Measurements from ENCODE around the gene PTPN23.

Gene PTPN23

GRCh38 chr3:47412842-47413520 is 32.2 kb downstream of the PTPN23 start:
- H3K27ac ChIP-seq (ENCODE audit: low read depth, low read length) = no peak overlapping the region
- no peak overlapping the region for H3K4me3 ChIP-seq (ENCODE audit: low read depth, low read length)
- H3K4me1 ChIP-seq (ENCODE audit: control insufficient read depth, insufficient read depth, low read length) = no peaks in the 10 kb centered on the region
- H3K36me3 ChIP-seq (ENCODE audit: control insufficient read depth, insufficient read depth, low read length) = peaks cover 83% of the 10 kb centered on the region
- H3K27me3 ChIP-seq (ENCODE audit: control insufficient read depth, insufficient read depth, low read length) = no peaks in the 10 kb centered on the region
- H3K9ac ChIP-seq (ENCODE audit: low read length) = no peak overlapping the region
- no peaks in the 10 kb centered on the region for H3K9me3 ChIP-seq (ENCODE audit: control insufficient read depth, insufficient read depth, low read depth, low read length)

- peaks cover 82% of the 10 kb centered on the region for H3K36me3 ChIP-seq (ENCODE audit: control insufficient read depth, insufficient read depth, low read length)
- no peaks in the 10 kb centered on the region for H3K4me1 ChIP-seq (ENCODE audit: control insufficient read depth, insufficient read depth, low read length)
- no peak overlapping the region for H3K4me3 ChIP-seq (ENCODE audit: low read depth, low read length)
- H3K9me3 ChIP-seq (ENCODE audit: control insufficient read depth, insufficient read depth, low read depth, low read length) = no peaks in the 10 kb centered on the region
- H3K27me3 ChIP-seq (ENCODE audit: control insufficient read depth, insufficient read depth, low read length) = no peaks in the 10 kb centered on the region
- H3K9ac ChIP-seq (ENCODE audit: low read length) = no peak overlapping the region
- no peak overlapping the region for H3K27ac ChIP-seq (ENCODE audit: low read depth, low read length)
These were observed 32.9 kb downstream of the PTPN23 start for GRCh38 chr3:47413751-47414150.

- Histone ChIP-seq H3K4me1 (ENCODE audit: control insufficient read depth, insufficient read depth, low read length) (no peaks in the 10 kb centered on the region), H3K36me3 (ENCODE audit: control insufficient read depth, insufficient read depth, low read length) (peaks cover 82% of the 10 kb centered on the region), H3K27me3 (ENCODE audit: control insufficient read depth, insufficient read depth, low read length) (no peaks in the 10 kb centered on the region), H3K27ac (ENCODE audit: low read depth, low read length) (no peak overlapping the region), H3K4me3 (ENCODE audit: low read depth, low read length) (no peak overlapping the region), H3K9me3 (ENCODE audit: control insufficient read depth, insufficient read depth, low read depth, low read length) (no peaks in the 10 kb centered on the region), H3K9ac (ENCODE audit: low read length) (no peak overlapping the region)
These were observed 33.3 kb downstream of the PTPN23 start for GRCh38 chr3:47414161-47414564.

GRCh38 chr3:47414666-47415587 is 34.1 kb downstream of the PTPN23 start:
- Histone ChIP-seq H3K9ac (ENCODE audit: low read length) (no peak overlapping the region), H3K4me1 (ENCODE audit: control insufficient read depth, insufficient read depth, low read length) (no peaks in the 10 kb centered on the region), H3K27me3 (ENCODE audit: control insufficient read depth, insufficient read depth, low read length) (no peaks in the 10 kb centered on the region), H3K36me3 (ENCODE audit: control insufficient read depth, insufficient read depth, low read length) (peaks cover 82% of the 10 kb centered on the region), H3K9me3 (ENCODE audit: control insufficient read depth, insufficient read depth, low read depth, low read length) (no peaks in the 10 kb centered on the region), H3K4me3 (ENCODE audit: low read depth, low read length) (no peak overlapping the region), H3K27ac (ENCODE audit: low read depth, low read length) (no peak overlapping the region)

- no peak overlapping the region for H3K4me3 ChIP-seq (ENCODE audit: low read depth, low read length)
- H3K9me3 ChIP-seq (ENCODE audit: control insufficient read depth, insufficient read depth, low read depth, low read length) = no peaks in the 10 kb centered on the region
- no peak overlapping the region for H3K9ac ChIP-seq (ENCODE audit: low read length)
- peaks cover 87% of the 10 kb centered on the region for H3K36me3 ChIP-seq (ENCODE audit: control insufficient read depth, insufficient read depth, low read length)
- H3K27me3 ChIP-seq (ENCODE audit: control insufficient read depth, insufficient read depth, low read length) = no peaks in the 10 kb centered on the region
- H3K4me1 ChIP-seq (ENCODE audit: control insufficient read depth, insufficient read depth, low read length) = 0 out of 2 replicates have a peak, but pooled peaks cover 3% of the 10 kb centered on the region
- no peak overlapping the region for H3K27ac ChIP-seq (ENCODE audit: low read depth, low read length)
These were observed 35.2 kb downstream of the PTPN23 start for GRCh38 chr3:47416041-47416440.

- Histone ChIP-seq H3K36me3 (ENCODE audit: control insufficient read depth, insufficient read depth, low read length) (peaks cover 74% of the 10 kb centered on the region), H3K9ac (ENCODE audit: low read length) (no peak overlapping the region), H3K9me3 (ENCODE audit: control insufficient read depth, insufficient read depth, low read depth, low read length) (no peaks in the 10 kb centered on the region), H3K4me3 (ENCODE audit: low read depth, low read length) (no peak overlapping the region), H3K4me1 (ENCODE audit: control insufficient read depth, insufficient read depth, low read length) (0 out of 2 replicates have a peak, but pooled peaks cover 3% of the 10 kb centered on the region), H3K27ac (ENCODE audit: low read depth, low read length) (no peak overlapping the region), H3K27me3 (ENCODE audit: control insufficient read depth, insufficient read depth, low read length) (no peaks in the 10 kb centered on the region)
These were observed 37.6 kb downstream of the PTPN23 start for GRCh38 chr3:47418167-47419082.

- Histone ChIP-seq H3K4me1 (ENCODE audit: control insufficient read depth, insufficient read depth, low read length) (0 out of 2 replicates have a peak, but pooled peaks cover 3% of the 10 kb centered on the region), H3K36me3 (ENCODE audit: control insufficient read depth, insufficient read depth, low read length) (peaks cover 74% of the 10 kb centered on the region), H3K27me3 (ENCODE audit: control insufficient read depth, insufficient read depth, low read length) (no peaks in the 10 kb centered on the region), H3K4me3 (ENCODE audit: low read depth, low read length) (no peak overlapping the region), H3K9ac (ENCODE audit: low read length) (no peak overlapping the region), H3K27ac (ENCODE audit: low read depth, low read length) (no peak overlapping the region), H3K9me3 (ENCODE audit: control insufficient read depth, insufficient read depth, low read depth, low read length) (no peaks in the 10 kb centered on the region)
These were observed 38.5 kb downstream of the PTPN23 start for GRCh38 chr3:47419083-47420043.

- Histone ChIP-seq H3K36me3 (ENCODE audit: control insufficient read depth, insufficient read depth, low read length) (peaks cover 74% of the 10 kb centered on the region), H3K9ac (ENCODE audit: low read length) (no peak overlapping the region)
These were observed 39.2 kb downstream of the PTPN23 start for GRCh38 chr3:47420044-47420430.

GRCh38 chr3:47420511-47421484 is 40.0 kb downstream of the PTPN23 start:
- no peak overlapping the region for H3K4me3 ChIP-seq (ENCODE audit: low read depth, low read length)
- H3K9ac ChIP-seq (ENCODE audit: low read length) = no peak overlapping the region
- H3K36me3 ChIP-seq (ENCODE audit: control insufficient read depth, insufficient read depth, low read length) = peaks cover 74% of the 10 kb centered on the region
- no peaks in the 10 kb centered on the region for H3K9me3 ChIP-seq (ENCODE audit: control insufficient read depth, insufficient read depth, low read depth, low read length)
- no peaks in the 10 kb centered on the region for H3K27me3 ChIP-seq (ENCODE audit: control insufficient read depth, insufficient read depth, low read length)
- H3K4me1 ChIP-seq (ENCODE audit: control insufficient read depth, insufficient read depth, low read length) = 0 out of 2 replicates have a peak, but pooled peaks cover 3% of the 10 kb centered on the region
- H3K27ac ChIP-seq (ENCODE audit: low read depth, low read length) = peak overlapping the region; percentile 43; the same call in 1 of the 2 replicates

More at GRCh38 chr3:47420044-47420430, 39.2 kb downstream of the PTPN23 start:
- no peak overlapping the region for H3K4me3 ChIP-seq (ENCODE audit: low read depth, low read length)
- no peaks in the 10 kb centered on the region for H3K27me3 ChIP-seq (ENCODE audit: control insufficient read depth, insufficient read depth, low read length)
- 0 out of 2 replicates have a peak, but pooled peaks cover 3% of the 10 kb centered on the region for H3K4me1 ChIP-seq (ENCODE audit: control insufficient read depth, insufficient read depth, low read length)
- no peak overlapping the region for H3K27ac ChIP-seq (ENCODE audit: low read depth, low read length)
- no peaks in the 10 kb centered on the region for H3K9me3 ChIP-seq (ENCODE audit: control insufficient read depth, insufficient read depth, low read depth, low read length)

All from HUES6 (cell line).